IPS-15b (cell line): ENCODE measurements around the gene AGO3.

Experiments used
- H3K27me3 ChIP-seq: one replicate; pipeline ENCODE4 v1.6.1; 2013; ENCODE audit warnings: low read length; ENCODE audit not compliant: control insufficient read depth, insufficient read depth
- H3K36me3 ChIP-seq: one replicate; pipeline ENCODE4 v1.6.1; 2013; ENCODE audit warnings: low read length; ENCODE audit not compliant: control insufficient read depth, insufficient read depth
- H3K4me1 ChIP-seq: one replicate; pipeline ENCODE4 v1.6.1; 2013; ENCODE audit warnings: mild to moderate bottlenecking, low read length; ENCODE audit not compliant: control insufficient read depth, insufficient read depth
- H3K4me3 ChIP-seq: one replicate; pipeline ENCODE4 v1.5.1; 2013; ENCODE audit warnings: low read depth, low read length
- H3K9ac ChIP-seq: one replicate; pipeline ENCODE4 v1.6.1; 2013; ENCODE audit warnings: low read depth, mild to moderate bottlenecking, low read length
- H3K9me3 ChIP-seq: one replicate; pipeline ENCODE4 v1.6.1; 2013; ENCODE audit warnings: mild to moderate bottlenecking, low read length; ENCODE audit not compliant: control insufficient read depth, insufficient read depth

Gene AGO3

GRCh38 chr1:36093226-36093625 is 162.3 kb downstream of the AGO3 start:
- Histone ChIP-seq H3K27me3 (no peaks in the 10 kb centered on the region), H3K9me3 (no peaks in the 10 kb centered on the region), H3K4me3 (no peak overlapping the region), H3K9ac (no peak overlapping the region), H3K36me3 (peaks cover 34% of the 10 kb centered on the region), H3K4me1 (no peaks in the 10 kb centered on the region)

GRCh38 chr1:36093929-36094328 is 163.0 kb downstream of the AGO3 start:
- no peaks in the 10 kb centered on the region for H3K9me3 ChIP-seq
- peaks cover 34% of the 10 kb centered on the region for H3K36me3 ChIP-seq
- H3K4me3 ChIP-seq = no peak overlapping the region
- H3K4me1 ChIP-seq = no peaks in the 10 kb centered on the region
- no peaks in the 10 kb centered on the region for H3K27me3 ChIP-seq
- H3K9ac ChIP-seq = no peak overlapping the region

- peaks cover 34% of the 10 kb centered on the region for H3K36me3 ChIP-seq
- no peak overlapping the region for H3K9ac ChIP-seq
- H3K27me3 ChIP-seq = no peaks in the 10 kb centered on the region
- H3K9me3 ChIP-seq = no peaks in the 10 kb centered on the region
- no peak overlapping the region for H3K4me3 ChIP-seq
- H3K4me1 ChIP-seq = no peaks in the 10 kb centered on the region
Measured at GRCh38 chr1:36094621-36095061, 163.7 kb downstream of the AGO3 start.

- no peaks in the 10 kb centered on the region for H3K4me1 ChIP-seq
- H3K27me3 ChIP-seq = no peaks in the 10 kb centered on the region
- H3K36me3 ChIP-seq = peaks cover 34% of the 10 kb centered on the region
- H3K9me3 ChIP-seq = no peaks in the 10 kb centered on the region
- H3K9ac ChIP-seq = no peak overlapping the region
- no peak overlapping the region for H3K4me3 ChIP-seq
Measured at GRCh38 chr1:36095760-36096405, 165.0 kb downstream of the AGO3 start.

- H3K4me3 ChIP-seq = no peak overlapping the region
- no peaks in the 10 kb centered on the region for H3K9me3 ChIP-seq
- H3K36me3 ChIP-seq = peaks cover 31% of the 10 kb centered on the region
- no peaks in the 10 kb centered on the region for H3K27me3 ChIP-seq
- no peaks in the 10 kb centered on the region for H3K4me1 ChIP-seq
- no peak overlapping the region for H3K9ac ChIP-seq
Measured at GRCh38 chr1:36096500-36097432, 165.9 kb downstream of the AGO3 start.

GRCh38 chr1:36097693-36098585 is 167.0 kb downstream of the AGO3 start:
- no peak overlapping the region for H3K9ac ChIP-seq
- peaks cover 20% of the 10 kb centered on the region for H3K36me3 ChIP-seq

GRCh38 chr1:36098650-36099365 is 167.9 kb downstream of the AGO3 start:
- Histone ChIP-seq H3K36me3 (peaks cover 12% of the 10 kb centered on the region), H3K4me3 (no peak overlapping the region)

More at GRCh38 chr1:36097693-36098585, 167.0 kb downstream of the AGO3 start:
- H3K27me3 ChIP-seq = no peaks in the 10 kb centered on the region
- no peaks in the 10 kb centered on the region for H3K9me3 ChIP-seq
- H3K4me1 ChIP-seq = no peaks in the 10 kb centered on the region
- no peak overlapping the region for H3K4me3 ChIP-seq

GRCh38 chr1:36099681-36100341 is 168.9 kb downstream of the AGO3 start:
- Histone ChIP-seq H3K4me3 (no peak overlapping the region), H3K9ac (no peak overlapping the region), H3K4me1 (no peaks in the 10 kb centered on the region)

More at GRCh38 chr1:36098650-36099365, 167.9 kb downstream of the AGO3 start:
- no peaks in the 10 kb centered on the region for H3K4me1 ChIP-seq
- H3K27me3 ChIP-seq = no peaks in the 10 kb centered on the region
- H3K9me3 ChIP-seq = no peaks in the 10 kb centered on the region
- no peak overlapping the region for H3K9ac ChIP-seq

GRCh38 chr1:36100376-36100775 is 169.5 kb downstream of the AGO3 start:
- Histone ChIP-seq H3K4me1 (no peaks in the 10 kb centered on the region), H3K4me3 (no peak overlapping the region), H3K9me3 (no peaks in the 10 kb centered on the region), H3K36me3 (no peaks in the 10 kb centered on the region), H3K27me3 (no peaks in the 10 kb centered on the region), H3K9ac (no peak overlapping the region)

More at GRCh38 chr1:36099681-36100341, 168.9 kb downstream of the AGO3 start:
- peaks cover 3% of the 10 kb centered on the region for H3K36me3 ChIP-seq
- no peaks in the 10 kb centered on the region for H3K27me3 ChIP-seq
- H3K9me3 ChIP-seq = no peaks in the 10 kb centered on the region

- no peak overlapping the region for H3K9ac ChIP-seq
- H3K9me3 ChIP-seq = no peaks in the 10 kb centered on the region
- no peaks in the 10 kb centered on the region for H3K4me1 ChIP-seq
- no peaks in the 10 kb centered on the region for H3K36me3 ChIP-seq
- no peak overlapping the region for H3K4me3 ChIP-seq
- H3K27me3 ChIP-seq = no peaks in the 10 kb centered on the region
Measured at GRCh38 chr1:36101546-36101945, 170.6 kb downstream of the AGO3 start.
